Measurements from ENCODE around the gene KHNYN. TPM values are rescaled to one million over a fixed set of nuclear protein-coding genes. Genes with fewer than 3 reads are reported as not detected.

KHNYN gene
- total and polyA plus RNA-seq, 4 donors: 19.4 to 38.3 (median 23.0) TPM

DNA sequence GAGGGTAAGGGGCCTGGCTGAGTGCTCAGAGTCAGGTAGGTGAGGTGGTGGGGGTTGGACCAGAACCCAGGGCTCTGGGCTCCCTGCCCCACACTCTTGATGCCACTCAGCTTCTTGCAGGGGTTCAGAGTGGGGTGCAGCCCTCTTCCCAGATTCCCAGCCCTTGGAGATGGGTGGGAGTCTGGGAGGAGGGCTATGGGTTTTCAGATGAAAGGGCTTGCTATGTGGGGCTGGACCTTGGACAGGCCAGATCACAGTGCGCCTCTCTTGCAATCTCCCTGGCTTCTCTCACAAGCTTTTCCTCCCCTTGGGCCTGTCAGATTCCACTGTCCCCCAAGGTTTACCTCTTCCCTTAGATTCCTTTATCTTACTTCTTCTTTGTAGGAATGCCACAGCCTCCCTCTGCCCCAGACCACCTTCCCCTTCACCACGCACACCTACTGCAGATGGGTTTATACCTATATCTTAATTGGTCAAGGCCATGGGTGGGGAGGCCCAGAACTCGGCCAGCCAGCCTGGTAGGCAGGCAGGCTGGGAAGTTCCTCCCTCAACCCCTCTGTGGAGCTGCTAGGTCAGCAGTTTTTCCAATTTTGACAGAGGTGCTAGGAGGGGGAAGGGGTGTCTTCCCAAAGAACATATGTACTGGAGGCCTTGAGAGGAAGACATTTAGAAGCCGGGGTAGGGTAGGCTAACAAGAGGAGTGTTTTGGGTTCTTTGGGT lies 29.6 kb upstream of the KHNYN start:
- Histone ChIP-seq H3K27ac (ENCODE audit: low read depth, low read length) (peak overlapping the region; percentile 60), H3K36me3 (ENCODE audit: control insufficient read depth, insufficient read depth, low read length) (no peaks in the 10 kb centered on the region), H3K4me1 (ENCODE audit: control insufficient read depth, insufficient read depth, low read length) (peaks cover 39% of the 10 kb centered on the region), H3K27me3 (ENCODE audit: control insufficient read depth, insufficient read depth, low read length) (no peaks in the 10 kb centered on the region), H3K9me3 (ENCODE audit: control insufficient read depth, insufficient read depth, low read length) (no peaks in the 10 kb centered on the region), H3K4me3 (ENCODE audit: low read depth, low read length) (peak overlapping the region; percentile 67)
- DNase-seq (ENCODE audit: low read depth in 4 of 6, low spot score in 6 of 6): no peak
- 86% methylated on average over 3 of the region's 4 CpGs for WGBS (ENCODE audit: insufficient coverage)

DNA sequence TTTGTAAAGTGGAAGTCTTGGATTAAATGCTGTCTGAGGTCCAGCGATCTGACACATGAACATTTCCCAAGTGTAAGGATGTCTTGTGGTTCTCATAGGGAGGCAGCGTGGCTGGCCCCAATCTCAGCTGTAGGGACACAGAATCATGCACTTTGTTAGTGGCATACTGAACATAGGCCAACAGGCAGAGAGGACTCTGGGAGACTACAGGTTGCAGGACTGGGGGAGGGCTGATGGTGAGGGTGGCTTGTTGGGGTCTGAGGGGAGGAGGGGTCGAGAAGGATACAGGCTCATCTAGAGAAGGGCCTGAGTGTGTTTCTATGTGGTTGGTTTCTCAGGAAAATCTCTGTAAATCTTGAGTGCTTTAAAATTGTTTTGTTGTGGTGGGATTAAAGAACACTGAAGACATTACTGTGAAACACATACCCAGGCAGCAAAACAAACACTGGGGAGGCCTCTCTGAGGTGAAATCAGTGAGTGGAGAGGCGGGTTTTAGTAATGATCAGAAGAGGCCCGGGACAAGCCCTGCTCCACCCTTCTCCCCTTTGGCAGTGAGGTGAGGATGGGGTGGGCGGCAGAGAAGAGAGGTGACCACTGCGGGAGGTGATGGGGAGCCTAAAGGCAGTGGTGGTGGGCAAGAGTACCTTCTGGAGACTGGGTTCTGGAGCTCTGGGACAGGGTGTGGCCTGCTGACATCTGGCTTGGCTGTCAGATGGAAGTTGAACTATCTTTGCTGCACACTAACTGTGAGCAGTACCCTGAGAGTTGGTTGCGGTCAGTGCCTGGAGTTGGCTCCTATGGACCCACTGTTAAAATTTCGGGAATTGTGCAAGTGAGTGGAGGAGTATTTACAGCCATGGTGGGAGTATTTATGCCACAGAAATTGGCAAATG lies 27.7 kb upstream of the KHNYN start:
- WGBS (ENCODE audit: insufficient coverage): 72% methylated on average over 6 of the region's 9 CpGs
- peaks cover 8% of the 10 kb centered on the region for H3K36me3 ChIP-seq (ENCODE audit: control insufficient read depth, insufficient read depth, low read length)
- DNase-seq (ENCODE audit: low read depth in 4 of 6, low spot score in 6 of 6): no peak
- H3K27me3 ChIP-seq (ENCODE audit: control insufficient read depth, insufficient read depth, low read length): no peaks in the 10 kb centered on the region
- no peaks in the 10 kb centered on the region for H3K9me3 ChIP-seq (ENCODE audit: control insufficient read depth, insufficient read depth, low read length)
- H3K4me1 ChIP-seq (ENCODE audit: control insufficient read depth, insufficient read depth, low read length): peaks cover 39% of the 10 kb centered on the region
- no peak overlapping the region for H3K27ac ChIP-seq (ENCODE audit: low read depth, low read length)
- H3K4me3 ChIP-seq (ENCODE audit: low read depth, low read length): no peak overlapping the region

- H3K27me3 ChIP-seq (ENCODE audit: control insufficient read depth, insufficient read depth, low read length): no peaks in the 10 kb centered on the region
- no peaks in the 10 kb centered on the region for H3K9me3 ChIP-seq (ENCODE audit: control insufficient read depth, insufficient read depth, low read length)
- WGBS (ENCODE audit: insufficient coverage): 72% methylated on average over 7 of the region's 7 CpGs
- H3K27ac ChIP-seq (ENCODE audit: low read depth, low read length): peak overlapping the region; percentile 6
- peaks cover 39% of the 10 kb centered on the region for H3K4me1 ChIP-seq (ENCODE audit: control insufficient read depth, insufficient read depth, low read length)
- no peak overlapping the region for H3K4me3 ChIP-seq (ENCODE audit: low read depth, low read length)
- H3K36me3 ChIP-seq (ENCODE audit: control insufficient read depth, insufficient read depth, low read length): peaks cover 22% of the 10 kb centered on the region
- no peak for DNase-seq (ENCODE audit: low read depth in 4 of 6, low spot score in 6 of 6)
These were observed 26.3 kb upstream of the KHNYN start for GRCh38 chr14:24403294-24403998.

DNA sequence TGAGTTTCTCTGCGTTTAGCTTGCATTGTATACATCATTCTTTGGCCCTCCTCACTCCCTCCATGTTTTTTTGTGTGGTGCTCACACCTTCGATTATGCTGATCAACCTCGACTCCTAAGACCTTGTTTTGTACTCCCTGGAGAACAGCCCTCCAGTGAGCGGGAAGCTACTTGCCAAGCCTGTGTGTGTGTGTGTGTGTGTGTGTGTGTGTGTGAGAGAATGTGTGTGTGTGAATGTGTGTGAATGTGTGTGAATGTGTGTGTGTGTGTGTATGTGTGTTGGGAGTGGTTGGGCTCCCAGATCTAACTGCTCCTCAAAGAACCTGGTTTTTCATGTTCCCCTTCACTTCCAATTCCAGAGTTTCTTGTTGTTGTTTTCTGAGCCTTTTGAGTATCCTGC lies 24.9 kb upstream of the KHNYN start:
- H3K9me3 ChIP-seq (ENCODE audit: control insufficient read depth, insufficient read depth, low read length): no peaks in the 10 kb centered on the region
- peaks cover 36% of the 10 kb centered on the region for H3K36me3 ChIP-seq (ENCODE audit: control insufficient read depth, insufficient read depth, low read length)
- no peak overlapping the region for H3K27ac ChIP-seq (ENCODE audit: low read depth, low read length)
- no peak overlapping the region for H3K4me3 ChIP-seq (ENCODE audit: low read depth, low read length)
- no peak for DNase-seq (ENCODE audit: low read depth in 4 of 6, low spot score in 6 of 6)
- no peaks in the 10 kb centered on the region for H3K27me3 ChIP-seq (ENCODE audit: control insufficient read depth, insufficient read depth, low read length)
- WGBS (ENCODE audit: insufficient coverage): 100% methylated on average over 1 of the region's 4 CpGs
- H3K4me1 ChIP-seq (ENCODE audit: control insufficient read depth, insufficient read depth, low read length): peaks cover 45% of the 10 kb centered on the region

DNA sequence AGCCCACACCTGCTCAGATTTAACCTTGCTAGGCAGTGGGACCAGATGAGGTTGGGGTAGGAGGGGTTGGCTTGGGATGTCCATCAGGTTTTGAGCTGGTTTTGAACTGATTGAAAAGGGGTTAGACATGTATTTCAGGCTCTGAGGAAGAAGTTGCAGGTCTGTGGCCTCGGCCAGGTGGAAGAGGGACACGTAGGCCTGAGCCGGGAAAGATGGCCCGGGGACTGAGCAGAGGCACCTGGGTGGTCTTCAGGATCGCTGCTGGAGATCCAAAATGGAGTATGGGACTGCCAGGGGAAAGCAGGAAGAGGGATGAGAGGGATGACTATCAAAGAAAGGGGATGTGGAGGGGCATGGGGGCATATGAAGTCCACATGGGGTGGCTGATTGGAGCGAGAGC lies 23.3 kb upstream of the KHNYN start:
- 95% methylated on average over 5 of the region's 6 CpGs for WGBS (ENCODE audit: insufficient coverage)
- H3K36me3 ChIP-seq (ENCODE audit: control insufficient read depth, insufficient read depth, low read length): peaks cover 51% of the 10 kb centered on the region

GRCh38 chr14:24407608-24408325 lies 22.0 kb upstream of the KHNYN start:
- Histone ChIP-seq H3K27me3 (ENCODE audit: control insufficient read depth, insufficient read depth, low read length) (no peaks in the 10 kb centered on the region), H3K4me1 (ENCODE audit: control insufficient read depth, insufficient read depth, low read length) (peaks cover 23% of the 10 kb centered on the region), H3K4me3 (ENCODE audit: low read depth, low read length) (no peak overlapping the region), H3K27ac (ENCODE audit: low read depth, low read length) (no peak overlapping the region), H3K9me3 (ENCODE audit: control insufficient read depth, insufficient read depth, low read length) (no peaks in the 10 kb centered on the region), H3K36me3 (ENCODE audit: control insufficient read depth, insufficient read depth, low read length) (peaks cover 56% of the 10 kb centered on the region)
- WGBS (ENCODE audit: insufficient coverage): 94% methylated on average over 18 of the region's 18 CpGs
- no peak for DNase-seq (ENCODE audit: low read depth in 4 of 6, low spot score in 6 of 6)

More for the DNA sequence above, 23.3 kb upstream of the KHNYN start:
- DNase-seq (ENCODE audit: low read depth in 4 of 6, low spot score in 6 of 6): no peak
- H3K4me3 ChIP-seq (ENCODE audit: low read depth, low read length): no peak overlapping the region
- peaks cover 33% of the 10 kb centered on the region for H3K4me1 ChIP-seq (ENCODE audit: control insufficient read depth, insufficient read depth, low read length)
- H3K9me3 ChIP-seq (ENCODE audit: control insufficient read depth, insufficient read depth, low read length): no peaks in the 10 kb centered on the region
- H3K27ac ChIP-seq (ENCODE audit: low read depth, low read length): no peak overlapping the region
- H3K27me3 ChIP-seq (ENCODE audit: control insufficient read depth, insufficient read depth, low read length): no peaks in the 10 kb centered on the region

GRCh38 chr14:24408764-24409163 lies 21.0 kb upstream of the KHNYN start:
- Histone ChIP-seq H3K4me1 (ENCODE audit: control insufficient read depth, insufficient read depth, low read length) (peaks cover 23% of the 10 kb centered on the region), H3K27ac (ENCODE audit: low read depth, low read length) (no peak overlapping the region), H3K27me3 (ENCODE audit: control insufficient read depth, insufficient read depth, low read length) (no peaks in the 10 kb centered on the region), H3K36me3 (ENCODE audit: control insufficient read depth, insufficient read depth, low read length) (peaks cover 62% of the 10 kb centered on the region), H3K4me3 (ENCODE audit: low read depth, low read length) (no peak overlapping the region), H3K9me3 (ENCODE audit: control insufficient read depth, insufficient read depth, low read length) (no peaks in the 10 kb centered on the region)
- 56% methylated on average over 3 of the region's 3 CpGs for WGBS (ENCODE audit: insufficient coverage)
- DNase-seq (ENCODE audit: low read depth in 4 of 6, low spot score in 6 of 6): peak in 1 of 6 donors; percentile 66

- peaks cover 64% of the 10 kb centered on the region for H3K36me3 ChIP-seq (ENCODE audit: control insufficient read depth, insufficient read depth, low read length)
These were observed 20.6 kb upstream of the KHNYN start for GRCh38 chr14:24409192-24409591.

DNA sequence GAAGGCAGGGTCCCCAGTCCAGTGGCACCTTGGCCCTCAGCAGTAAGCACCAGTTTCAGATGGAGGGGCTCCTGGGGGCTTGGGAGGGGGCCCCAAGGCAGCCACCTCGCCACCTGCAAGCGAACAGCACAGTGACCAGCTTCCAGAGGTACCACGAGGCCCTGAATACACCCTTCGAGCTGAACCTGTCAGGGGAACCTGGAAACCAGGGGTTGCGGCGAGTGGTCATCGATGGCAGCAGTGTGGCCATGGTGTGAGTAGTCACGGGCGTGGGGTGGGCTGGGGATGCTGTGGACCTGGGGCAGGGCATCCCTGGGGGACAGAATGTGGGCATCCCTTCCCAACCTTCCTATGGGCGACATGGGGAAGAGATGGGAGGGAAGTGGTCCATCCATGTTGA lies 19.8 kb upstream of the KHNYN start:
- Histone ChIP-seq H3K27ac (ENCODE audit: low read depth, low read length) (no peak overlapping the region), H3K4me1 (ENCODE audit: control insufficient read depth, insufficient read depth, low read length) (peaks cover 23% of the 10 kb centered on the region), H3K9me3 (ENCODE audit: control insufficient read depth, insufficient read depth, low read length) (no peaks in the 10 kb centered on the region), H3K36me3 (ENCODE audit: control insufficient read depth, insufficient read depth, low read length) (peaks cover 72% of the 10 kb centered on the region), H3K27me3 (ENCODE audit: control insufficient read depth, insufficient read depth, low read length) (no peaks in the 10 kb centered on the region), H3K4me3 (ENCODE audit: low read depth, low read length) (no peak overlapping the region)
- no peak for DNase-seq (ENCODE audit: low read depth in 4 of 6, low spot score in 6 of 6)
- 93% methylated on average over 9 of the region's 10 CpGs for WGBS (ENCODE audit: insufficient coverage)

More at GRCh38 chr14:24409192-24409591, 20.6 kb upstream of the KHNYN start:
- H3K4me1 ChIP-seq (ENCODE audit: control insufficient read depth, insufficient read depth, low read length): peaks cover 23% of the 10 kb centered on the region
- 71% methylated on average over 4 of the region's 6 CpGs for WGBS (ENCODE audit: insufficient coverage)
- no peak overlapping the region for H3K4me3 ChIP-seq (ENCODE audit: low read depth, low read length)
- no peak for DNase-seq (ENCODE audit: low read depth in 4 of 6, low spot score in 6 of 6)
- no peaks in the 10 kb centered on the region for H3K27me3 ChIP-seq (ENCODE audit: control insufficient read depth, insufficient read depth, low read length)
- no peak overlapping the region for H3K27ac ChIP-seq (ENCODE audit: low read depth, low read length)
- H3K9me3 ChIP-seq (ENCODE audit: control insufficient read depth, insufficient read depth, low read length): no peaks in the 10 kb centered on the region

All from spinal cord (tissue), 10 donors.